GM18502 (cell line): Measurements from ENCODE around the gene CHCHD6.

Experiments
- ATAC-seq: cut with Tn5 transposase; IDR thresholded peaks from one replicate; pipeline ENCODE4 v1.9.1; 2021; ENCODE audit warnings: mild to moderate bottlenecking; ENCODE audit not compliant: unreplicated experiment, poor library complexity

CHCHD6 gene

GRCh38 chr3:126703512-126704493 is at the start of gene CHCHD6:
Gene CHCHD6, plus strand, starts transcription at chr3:126704240. Its CDS starts 73 bp downstream, at chr3:126704313.
- peak; percentile 98 for ATAC-seq

GRCh38 chr3:126654571-126655383 is 49.3 kb upstream of the CHCHD6 start, which contains the start of gene TXNRD3:
Gene TXNRD3, minus strand, starts transcription at chr3:126655124.
- ATAC-seq = no peak

GRCh38 chr3:126655887-126656286 is 48.2 kb upstream of the CHCHD6 start:
- no peak for ATAC-seq

- no peak for ATAC-seq
Measured at GRCh38 chr3:126656371-126657134, 47.5 kb upstream of the CHCHD6 start.

GRCh38 chr3:126657901-126658300 is 46.1 kb upstream of the CHCHD6 start:
- ATAC-seq = no peak

- no peak for ATAC-seq
Measured at GRCh38 chr3:126658584-126658983, 45.5 kb upstream of the CHCHD6 start.

GRCh38 chr3:126659915-126660886 is 43.8 kb upstream of the CHCHD6 start:
- ATAC-seq = no peak

GRCh38 chr3:126661532-126662364 is 42.3 kb upstream of the CHCHD6 start:
- ATAC-seq = no peak

- ATAC-seq = no peak
Measured at GRCh38 chr3:126663257-126663656, 40.8 kb upstream of the CHCHD6 start.

GRCh38 chr3:126663750-126664149 is 40.3 kb upstream of the CHCHD6 start:
- no peak for ATAC-seq

GRCh38 chr3:126664591-126665214 is 39.3 kb upstream of the CHCHD6 start:
- no peak for ATAC-seq

- no peak for ATAC-seq
Measured at GRCh38 chr3:126665221-126665936, 38.7 kb upstream of the CHCHD6 start.

- no peak for ATAC-seq
Measured at GRCh38 chr3:126665959-126666657, 37.9 kb upstream of the CHCHD6 start.

- ATAC-seq = no peak
Measured at GRCh38 chr3:126666658-126667528, 37.1 kb upstream of the CHCHD6 start.

GRCh38 chr3:126667631-126668449 is 36.2 kb upstream of the CHCHD6 start:
- no peak for ATAC-seq
